GM21723 (cell line): Measurements from ENCODE around the gene CA4.
A peak's percentile ranks its signal among the peaks of the same experiment; 100 is the strongest.

Source experiments
- ATAC-seq: cut with Tn5 transposase; IDR thresholded peaks from one replicate; pipeline ENCODE4 v1.9.1; 2021; ENCODE audit warnings: mild to moderate bottlenecking, moderate library complexity; ENCODE audit not compliant: unreplicated experiment

Gene CA4

DNA sequence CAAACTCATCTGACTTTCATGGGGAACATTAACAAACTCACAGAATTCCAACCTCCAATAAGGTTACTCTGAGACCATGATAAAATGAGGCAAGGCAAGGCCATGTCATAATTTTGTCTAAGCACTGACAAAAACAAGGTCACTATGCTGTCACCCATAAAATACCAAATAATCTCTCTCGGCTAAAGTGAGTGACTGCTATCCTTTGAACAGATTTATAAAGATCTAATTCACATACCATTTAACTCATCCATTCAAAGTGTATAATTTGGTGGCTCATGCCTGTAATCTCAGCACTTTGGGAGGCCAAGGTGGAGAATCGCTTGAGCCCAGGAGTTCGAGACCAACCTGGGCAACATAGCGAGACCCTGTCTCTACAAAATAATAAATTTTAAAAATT is 20.6 kb upstream of the CA4 start:
- no peak for ATAC-seq

- ATAC-seq, result no peak
These were observed 19.3 kb upstream of the CA4 start for GRCh38 chr17:60130466-60130865.

DNA sequence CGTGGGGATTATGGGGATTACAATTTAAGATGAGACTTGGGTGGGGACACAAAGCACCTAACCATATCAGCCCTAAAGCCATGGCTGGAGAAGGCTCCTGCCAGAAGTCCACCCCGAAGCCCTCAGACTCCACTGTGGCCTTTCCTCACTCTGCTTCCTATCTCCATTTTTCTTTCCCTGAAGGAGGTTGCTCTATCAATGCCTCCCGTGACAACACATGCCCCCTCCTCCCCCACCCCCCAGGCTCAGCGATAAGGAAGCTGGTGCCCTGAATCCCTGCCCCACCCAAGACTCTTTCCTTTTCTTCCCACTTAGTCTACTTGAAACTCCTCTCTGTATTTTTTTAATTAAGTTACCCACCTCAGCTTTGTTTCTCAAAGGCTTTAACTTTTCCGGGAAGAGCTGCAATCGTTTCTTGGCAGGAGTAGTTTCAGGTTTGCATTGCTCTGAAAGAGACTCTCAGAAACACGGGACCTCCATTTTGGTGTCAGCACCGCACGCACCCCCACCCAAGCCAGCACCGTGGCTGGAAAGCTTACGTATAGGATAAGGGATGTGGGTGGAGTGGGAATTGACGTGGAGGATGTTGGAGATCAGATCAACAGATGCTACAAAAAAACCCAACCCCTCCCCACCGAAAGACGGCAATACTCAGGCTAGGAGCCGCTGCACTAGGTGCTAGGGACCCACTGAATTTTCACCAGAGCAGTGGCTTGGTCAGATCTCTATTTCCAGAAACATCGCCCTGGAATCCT is 15.2 kb upstream of the CA4 start:
- no peak for ATAC-seq

GRCh38 chr17:60135151-60135950 is 14.4 kb upstream of the CA4 start:
- peak; percentile 88 for ATAC-seq

GRCh38 chr17:60135951-60136666 is 13.7 kb upstream of the CA4 start:
- no peak for ATAC-seq

DNA sequence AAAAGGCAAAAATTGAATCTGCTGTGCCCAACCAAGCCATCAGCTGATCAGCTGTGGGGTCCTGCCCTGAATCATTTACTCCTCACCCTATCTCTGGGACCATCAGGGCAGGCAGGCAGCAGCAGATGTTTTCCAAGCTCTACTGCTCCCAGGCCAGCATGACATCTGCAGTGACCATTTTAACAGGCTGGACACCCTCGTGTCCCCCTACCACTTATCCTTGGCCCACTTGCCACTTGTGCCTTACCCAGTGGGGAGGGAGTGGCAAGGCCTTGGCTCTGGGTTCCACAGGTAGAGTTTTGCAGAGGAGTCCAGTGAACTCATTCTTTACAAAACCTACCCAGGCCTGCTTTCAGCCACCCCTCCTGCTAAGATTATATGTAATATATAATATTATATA is 12.0 kb upstream of the CA4 start:
- ATAC-seq, result no peak

GRCh38 chr17:60138769-60139437 is 10.9 kb upstream of the CA4 start:
- no peak for ATAC-seq

DNA sequence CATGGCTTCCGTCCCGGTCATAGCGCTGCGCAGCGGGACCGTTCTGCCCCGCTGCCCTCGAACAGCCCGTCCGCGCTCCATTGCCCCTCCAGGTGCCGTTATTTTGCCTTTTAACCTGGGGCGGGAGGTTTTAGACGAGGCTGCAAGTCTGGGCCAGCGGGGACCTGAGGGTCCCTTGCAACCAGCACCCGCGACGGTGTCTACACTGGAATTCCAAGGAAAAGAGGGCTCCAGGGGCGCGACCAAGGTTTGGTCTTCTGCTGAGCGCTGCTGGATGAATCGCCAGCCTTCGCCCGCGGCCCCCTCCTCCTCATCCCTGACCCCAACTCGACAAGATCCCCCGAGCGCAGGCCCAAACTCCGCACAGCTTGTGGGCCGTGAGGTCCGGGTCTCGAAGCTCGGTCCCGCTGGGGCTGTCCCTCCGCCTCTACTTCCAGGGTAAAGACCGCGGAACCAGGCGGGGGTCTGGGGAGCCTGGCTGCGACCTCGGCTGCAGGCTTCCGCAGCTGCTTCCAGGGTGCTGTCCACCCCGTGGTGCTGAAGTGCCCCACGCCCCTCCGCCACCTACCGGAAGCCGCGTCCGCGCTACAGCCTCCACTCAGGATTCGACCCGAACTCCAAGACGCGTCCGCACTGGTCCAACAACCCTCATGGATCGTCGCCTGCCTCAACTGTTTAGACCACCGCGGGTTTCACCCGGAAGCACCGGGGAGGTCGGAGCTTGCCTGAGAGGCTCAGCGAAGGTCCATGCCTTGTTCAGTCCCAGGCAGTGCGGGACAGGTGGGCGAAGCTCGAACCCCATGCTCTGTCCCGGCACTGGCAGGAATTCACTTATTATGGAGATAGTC is 10.1 kb upstream of the CA4 start:
- ATAC-seq, result no peak

- no peak for ATAC-seq
These were observed 8.4 kb upstream of the CA4 start for GRCh38 chr17:60141111-60142018.

GRCh38 chr17:60142872-60143499 is 6.8 kb upstream of the CA4 start:
- ATAC-seq, result peak; percentile 66

GRCh38 chr17:60145006-60145935 is 4.5 kb upstream of the CA4 start:
- ATAC-seq, result no peak

- no peak for ATAC-seq
These were observed 3.6 kb upstream of the CA4 start for GRCh38 chr17:60146206-60146605.

- no peak for ATAC-seq
These were observed 2.1 kb upstream of the CA4 start for GRCh38 chr17:60147553-60148223.

- no peak for ATAC-seq
These were observed 1.4 kb upstream of the CA4 start for GRCh38 chr17:60148373-60148772.

DNA sequence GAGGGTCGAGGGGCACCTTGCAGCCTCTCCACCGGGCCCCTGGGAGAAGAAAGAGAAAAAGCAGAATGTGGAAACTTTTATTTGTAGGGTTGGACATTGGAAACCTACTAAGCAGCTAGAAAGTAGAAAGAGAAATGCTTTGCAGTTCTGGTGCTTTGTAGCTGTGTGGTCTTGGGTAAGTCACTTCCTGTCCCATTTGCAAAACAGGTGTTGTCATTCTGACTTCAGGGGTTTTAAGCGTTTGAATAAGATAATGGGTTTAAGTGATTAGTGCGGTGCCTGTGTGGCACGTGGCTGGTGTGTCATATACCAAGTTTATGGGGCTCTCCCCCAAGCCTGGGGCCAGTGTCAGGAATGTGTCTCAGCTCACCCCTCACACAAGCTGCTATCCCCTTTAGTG is 1.6 kb downstream of the CA4 start:
- no peak for ATAC-seq

- no peak for ATAC-seq
These were observed 4.0 kb downstream of the CA4 start for GRCh38 chr17:60153606-60154390.
